Heart left ventricle (tissue), 16 donors: ENCODE measurements around the gene STXBP1. TPM values are rescaled to one million over a fixed set of nuclear protein-coding genes. Genes with fewer than 3 reads are reported as not detected.

ENCODE experiments used
- ATAC-seq, 4 donors: fragments of 200-7000 bp; cut with Tn5 transposase; one replicate each; pipeline ENCODE4 v1.9.1; 2020 to 2022; ENCODE audit warnings: moderate library complexity in 4 of 4, mild to moderate bottlenecking in 3 of 4, moderate number of reproducible peaks in 1 of 4
- DNase-seq, 5 donors: peaks; one replicate each; pipeline ENCODE4 v3.0.0-alpha.2; 2020
- H3K27ac ChIP-seq, 12 donors: fragments of 200-600 bp; sonication (generic) in 4 of 12; one replicate each; pipeline versions ENCODE4 v1.5.0 to v1.8.0; 2016 to 2022; ENCODE audit warnings: mild to moderate bottlenecking in 2 of 12
- H3K27me3 ChIP-seq, 9 donors: fragments of 200-600 bp; sonication (generic) in 2 of 9; one replicate each; pipeline versions ENCODE4 v1.5.1 to v1.8.0; 2016 to 2022; ENCODE audit warnings: mild to moderate bottlenecking in 3 of 9
- H3K36me3 ChIP-seq, 9 donors: fragments of 200-600 bp; sonication (generic) in 2 of 9; one replicate each; pipeline versions ENCODE4 v1.5.0 to v1.8.0; 2018 to 2022; ENCODE audit warnings: mild to moderate bottlenecking in 2 of 9
- H3K4me1 ChIP-seq, 12 donors: fragments of 200-600 bp; sonication (generic) in 4 of 12; one replicate each; pipeline versions ENCODE4 v1.5.0 to v1.8.0; 2016 to 2022; ENCODE audit warnings: mild to moderate bottlenecking in 3 of 12
- H3K4me3 ChIP-seq, 12 donors: fragments of 200-600 bp; sonication (generic) in 4 of 12; one replicate each; pipeline versions ENCODE4 v1.5.0 to v1.8.0; 2017 to 2022; ENCODE audit warnings: mild to moderate bottlenecking in 9 of 12, moderate library complexity in 4 of 12
- H3K9me3 ChIP-seq, 12 donors: fragments of 200-600 bp; sonication (generic) in 4 of 12; one replicate each; pipeline versions ENCODE4 v1.5.0 to v1.8.0; 2016 to 2022; ENCODE audit warnings: mild to moderate bottlenecking in 1 of 12
- CTCF ChIP-seq, 12 donors: fragments of 200-600 bp; sonication (generic) in 4 of 12; IDR thresholded peaks; one replicate each; pipeline versions ENCODE4 v1.5.0 to v1.8.0; 2018 to 2022; ENCODE audit warnings: antibody characterized with exemption in 12 of 12, mild to moderate bottlenecking in 5 of 12
- POLR2A ChIP-seq, 2 donors: fragments of 450-650 bp; IDR thresholded peaks; one replicate each; pipeline ENCODE4 v1.6.1; 2017; ENCODE audit warnings: antibody characterized with exemption in 2 of 2, mild to moderate bottlenecking in 2 of 2, moderate library complexity in 2 of 2
- WGBS, 4 donors: extraction: QIAGEN DNeasy Blood & Tissue Kit in 2 of 4; methylation state at CpG; one replicate each; pipeline versions ENCODE4 v1.1.5 to v1.1.7; 2013 to 2018; 5-methylcytosine and 5-hydroxymethylcytosine counted together
- intact Hi-C, 10 donors: fragments of 100-400 bp; cut with DNase I; formaldehyde crosslinking; loops; one replicate each; pipeline versions ENCODE4 v1.11.1 to v1.14.2; 2022
- polyA plus RNA-seq, 2 donors: library from polyadenylated mRNA; stranded (reverse); fragments of 200-250 nt; gene quantifications; one replicate each; pipeline ENCODE4 v1.2.3, GENCODE V29; 2013
- total RNA-seq, 9 donors: library from RNA; depleted of rRNA in 2 of 9; stranded (reverse); fragments of >200 nt in 2 of 9; fragmentation: NEBNext Ultra II Directional in 3 of 9; extraction: Animal tissue kit (Norgen Biotek cat#: 25700) in 3 of 9; gene quantifications; one replicate each; pipeline versions ENCODE4 v1.1.0 to v1.2.4, GENCODE V29; 2016 to 2023
- donor health status: ischemic (EF 13 %, LVEDD 7.1; RV severe dilation, severe dysfunction).
- donor health status: healthy with polysubstance abuse.
- donor health status: DM: no; HTN: yes; CAD: no.
- donor health status: DM: no; HTN: no; CAD: no.
- donor health status: ischemic (EF 25% LVEDD 6.9; RV normal size, moderate dysfunction).
- donor health status: ischemic (EF 25% LVEDD 5.7; RV mildly dilated, moderate dysfunction).
- donor health status: healthy.
- donor health status: DM: yes; HTN: yes; CAD: no.
- donor health status: ischemic (EF 35%, LVEDD 5.7; RV mildly dilated, moderate dysfunction).
- donor health status: nonischemic (EF 11% LVEDD 7.7; RV severe dilation, severe dysfunction).
- donor health status: DM: yes; HTN: yes; CAD: no.
- donor health status: PGD.
- donor health status: ischemic (EF 29% LVEDD 5.4; RV normal size, mild dysfunction).
- donor health status: nonischemic (EF 23%, LVEDD 6.1; RV moderate dilation, normal function).

Gene STXBP1
- total and polyA plus RNA-seq, 11 donors, result 14.0 to 102 (median 44.5) TPM

DNA sequence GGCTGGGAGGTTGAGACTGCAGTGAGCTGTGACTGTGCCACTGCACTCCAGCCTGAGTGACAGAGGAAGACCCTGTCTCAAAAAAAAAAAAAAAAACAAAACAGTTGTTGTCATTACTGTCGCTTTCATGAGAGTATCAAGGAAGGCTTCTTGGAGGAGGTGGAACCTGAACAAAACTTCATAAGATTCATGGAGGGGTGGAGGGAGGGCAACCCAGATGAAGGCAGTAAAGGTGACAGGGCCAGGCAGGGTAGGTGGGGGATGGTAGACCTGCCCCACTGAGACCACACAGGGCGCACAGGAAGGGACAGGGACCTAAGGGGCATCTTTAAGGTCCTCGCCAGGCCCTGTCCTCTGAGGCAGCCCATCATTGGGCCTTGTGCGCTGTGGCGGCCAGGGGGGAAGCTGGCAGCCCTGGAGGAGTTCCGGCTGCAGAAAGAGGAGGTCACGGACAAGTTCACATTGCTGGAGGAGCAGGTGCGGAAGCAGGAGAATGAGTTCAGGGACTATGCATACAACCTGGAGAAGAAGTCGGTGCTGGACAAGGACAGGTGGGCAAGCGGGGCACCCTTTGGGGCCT, 98.2 kb downstream of the STXBP1 start:
- H3K27ac ChIP-seq, result no peak overlapping the region
- H3K9me3 ChIP-seq, result no peaks in the 10 kb centered on the region
- ATAC-seq (no peak), DNase-seq (no peak)
- intact Hi-C loops, result loop anchor here in 1 of 10 donors (5.0 kb wide), 1 partner anchor 113 kb away; no protein-coding TSS in a partner anchor
- no peak overlapping the region for H3K4me3 ChIP-seq
- no peaks in the 10 kb centered on the region for H3K27me3 ChIP-seq
- peaks cover 0 to 21% (median 9%) of the 10 kb centered on the region in 12 donors for H3K4me1 ChIP-seq
- 91 to 94% (median 92%) methylated on average over 10 of the region's 10 CpGs for WGBS, 4 donors
- no peak for TF ChIP-seq CTCF (IDR thresholded peaks at IDR 0.05)
- no peak for TF ChIP-seq POLR2A (IDR thresholded peaks at IDR 0.05)
- H3K36me3 ChIP-seq, result peaks cover 0 to 3% (median 0%) of the 10 kb centered on the region in 9 donors

- TF ChIP-seq POLR2A (IDR thresholded peaks at IDR 0.05) (no peak), CTCF (IDR thresholded peaks at IDR 0.05) (no peak)
- Histone ChIP-seq H3K4me3 (no peak overlapping the region), H3K9me3 (no peaks in the 10 kb centered on the region), H3K27me3 (no peaks in the 10 kb centered on the region), H3K36me3 (peaks cover 0 to 3% (median 0%) of the 10 kb centered on the region in 9 donors), H3K4me1 (peaks cover 0 to 26% (median 11%) of the 10 kb centered on the region in 12 donors), H3K27ac (no peak overlapping the region)
- 75 to 83% (median 82%) methylated on average over 8 to 9 of the region's 9 CpGs for WGBS, 4 donors
- no peak for ATAC-seq
- intact Hi-C loops, result loop anchor here in 1 of 10 donors (5.0 kb wide), 1 partner anchor 114 kb away; no protein-coding TSS in a partner anchor
- DNase-seq, result peak in 1 of 5 donors; percentile 27
These were observed 99.2 kb downstream of the STXBP1 start for GRCh38 chr9:127711226-127711701.

- Histone ChIP-seq H3K4me3 (no peak overlapping the region), H3K27ac (no peak overlapping the region), H3K4me1 (peaks cover 0 to 27% (median 13%) of the 10 kb centered on the region in 12 donors), H3K36me3 (peaks cover 0 to 3% (median 0%) of the 10 kb centered on the region in 9 donors), H3K9me3 (no peaks in the 10 kb centered on the region), H3K27me3 (no peaks in the 10 kb centered on the region)
- ATAC-seq, result no peak
- DNase-seq, result no peak
- 81 to 90% (median 87%) methylated on average over 8 to 11 of the region's 11 CpGs for WGBS, 4 donors
- intact Hi-C loops, result loop anchor here in 1 of 10 donors (5.0 kb wide), 1 partner anchor 115 kb away; no protein-coding TSS in a partner anchor
- TF ChIP-seq CTCF (IDR thresholded peaks at IDR 0.05) (no peak), POLR2A (IDR thresholded peaks at IDR 0.05) (no peak)
These were observed 99.8 kb downstream of the STXBP1 start for GRCh38 chr9:127711831-127712274.

- Histone ChIP-seq H3K27me3 (no peaks in the 10 kb centered on the region), H3K4me3 (no peak overlapping the region), H3K4me1 (peaks cover 0 to 22% (median 13%) of the 10 kb centered on the region in 12 donors), H3K9me3 (no peaks in the 10 kb centered on the region), H3K27ac (no peak overlapping the region), H3K36me3 (peaks cover 0 to 3% (median 0%) of the 10 kb centered on the region in 9 donors)
- intact Hi-C loops, result loop anchor here in 1 of 10 donors (5.0 kb wide), 1 partner anchor 115 kb away; no protein-coding TSS in a partner anchor
- 91 to 96% (median 93%) methylated on average over 11 of the region's 11 CpGs for WGBS, 4 donors
- DNase-seq, result no peak
- TF ChIP-seq POLR2A (IDR thresholded peaks at IDR 0.05) (no peak), CTCF (IDR thresholded peaks at IDR 0.05) (no peak)
- ATAC-seq, result no peak
These were observed 100.3 kb downstream of the STXBP1 start for GRCh38 chr9:127712371-127712770.
